ENCODE results near the gene ARPC4.

The ARPC4 gene

GRCh38 chr3:9792405-9793160, at the start of gene ARPC4, which contains the start of gene TADA3:
Gene ARPC4, plus strand, starts transcription at chr3:9793082. Its CDS starts 40 bp downstream, at chr3:9793122.
Gene TADA3, minus strand, starts transcription at chr3:9792473. Its CDS starts 1,007 bp downstream, at chr3:9791466.
- in situ Hi-C loops (cut with MboI; ENCODE audit: low sequenced_read_pairs) = no loop called here

- in situ Hi-C loops (cut with MboI; ENCODE audit: low sequenced_read_pairs) = no loop called here
Observed at GRCh38 chr3:9743548-9743947, 49.3 kb upstream of the ARPC4 start.

- in situ Hi-C loops (cut with MboI; ENCODE audit: low sequenced_read_pairs) = no loop called here
Observed at GRCh38 chr3:9744162-9744561, 48.7 kb upstream of the ARPC4 start.

GRCh38 chr3:9745521-9745920, 47.4 kb upstream of the ARPC4 start:
- in situ Hi-C loops (cut with MboI; ENCODE audit: low sequenced_read_pairs) = no loop called here

- in situ Hi-C loops (cut with MboI; ENCODE audit: low sequenced_read_pairs) = no loop called here
Observed at GRCh38 chr3:9746330-9746729, 46.6 kb upstream of the ARPC4 start.

- in situ Hi-C loops (cut with MboI; ENCODE audit: low sequenced_read_pairs) = no loop called here
Observed at GRCh38 chr3:9747267-9747666, 45.6 kb upstream of the ARPC4 start.

- in situ Hi-C loops (cut with MboI; ENCODE audit: low sequenced_read_pairs) = no loop called here
Observed at GRCh38 chr3:9748031-9748430, 44.9 kb upstream of the ARPC4 start.

GRCh38 chr3:9749296-9749644, 43.6 kb upstream of the ARPC4 start:
- in situ Hi-C loops (cut with MboI; ENCODE audit: low sequenced_read_pairs) = no loop called here

GRCh38 chr3:9749645-9750555, 43.0 kb upstream of the ARPC4 start, which contains the start of gene OGG1:
Gene OGG1, plus strand, starts transcription at chr3:9749952. Its CDS starts 335 bp downstream, at chr3:9750287.
- in situ Hi-C loops (cut with MboI; ENCODE audit: low sequenced_read_pairs) = no loop called here

GRCh38 chr3:9750556-9751411, 42.1 kb upstream of the ARPC4 start:
- in situ Hi-C loops (cut with MboI; ENCODE audit: low sequenced_read_pairs) = no loop called here

- in situ Hi-C loops (cut with MboI; ENCODE audit: low sequenced_read_pairs) = no loop called here
Observed at GRCh38 chr3:9754678-9755077, 38.2 kb upstream of the ARPC4 start.

GRCh38 chr3:9757427-9757826, 35.5 kb upstream of the ARPC4 start:
- in situ Hi-C loops (cut with MboI; ENCODE audit: low sequenced_read_pairs) = no loop called here

- in situ Hi-C loops (cut with MboI; ENCODE audit: low sequenced_read_pairs) = no loop called here
Observed at GRCh38 chr3:9760779-9761505, 31.9 kb upstream of the ARPC4 start.

- in situ Hi-C loops (cut with MboI; ENCODE audit: low sequenced_read_pairs) = no loop called here
Observed at GRCh38 chr3:9761919-9762318, 31.0 kb upstream of the ARPC4 start.

- in situ Hi-C loops (cut with MboI; ENCODE audit: low sequenced_read_pairs) = no loop called here
Observed at GRCh38 chr3:9762871-9763270, 30.0 kb upstream of the ARPC4 start.

- in situ Hi-C loops (cut with MboI; ENCODE audit: low sequenced_read_pairs) = no loop called here
Observed at GRCh38 chr3:9765865-9766264, 27.0 kb upstream of the ARPC4 start.

- in situ Hi-C loops (cut with MboI; ENCODE audit: low sequenced_read_pairs) = no loop called here
Observed at GRCh38 chr3:9767418-9767817, 25.5 kb upstream of the ARPC4 start.

GRCh38 chr3:9768141-9768775, 24.6 kb upstream of the ARPC4 start:
- in situ Hi-C loops (cut with MboI; ENCODE audit: low sequenced_read_pairs) = no loop called here

GRCh38 chr3:9769012-9769411, 23.9 kb upstream of the ARPC4 start:
- in situ Hi-C loops (cut with MboI; ENCODE audit: low sequenced_read_pairs) = no loop called here
